H9 (cell line): ENCODE data around the gene DNAJC11. TPM values are rescaled to one million over a fixed set of nuclear protein-coding genes. Genes with fewer than 3 reads are reported as not detected.

Source experiments
- DNase-seq: peaks from one replicate; pipeline ENCODE4 v3.0.0-alpha.2; 2017
- H2AFZ ChIP-seq: one replicate; pipeline ENCODE4 v1.6.1; 2013; ENCODE audit warnings: mild to moderate bottlenecking, low read length, control low read depth, moderate library complexity
- H2AK5ac ChIP-seq: 2 replicates; pipeline ENCODE4 v1.6.1; 2013; ENCODE audit warnings: low read length, control low read depth, mixed read lengths; ENCODE audit not compliant: insufficient read length
- H2BK120ac ChIP-seq: one replicate; pipeline ENCODE4 v1.6.1; 2013; ENCODE audit warnings: low read depth, mild to moderate bottlenecking, low read length, control low read depth, inconsistent platforms; ENCODE audit not compliant: poor library complexity, severe bottlenecking
- H2BK12ac ChIP-seq: 2 replicates; pipeline ENCODE4 v1.6.1; 2013; ENCODE audit warnings: low read length, control low read depth, mixed read lengths, low read depth; ENCODE audit not compliant: insufficient read length
- H2BK15ac ChIP-seq: 2 replicates; pipeline ENCODE4 v1.6.1; 2013; ENCODE audit warnings: low read depth, low read length, control low read depth
- H2BK20ac ChIP-seq: one replicate; pipeline ENCODE4 v1.6.1; 2013; ENCODE audit warnings: low read depth, mild to moderate bottlenecking, low read length, control low read depth, inconsistent platforms; ENCODE audit not compliant: poor library complexity, severe bottlenecking
- H2BK5ac ChIP-seq: 2 replicates; pipeline ENCODE4 v1.6.1; 2013; ENCODE audit warnings: low read length, control low read depth, mixed read lengths; ENCODE audit not compliant: insufficient read length
- H3K14ac ChIP-seq: 2 replicates; pipeline ENCODE4 v1.6.1; 2013; ENCODE audit warnings: low read length, control low read depth; ENCODE audit not compliant: insufficient read depth
- H3K18ac ChIP-seq: 2 replicates; pipeline ENCODE4 v1.6.1; 2013; ENCODE audit warnings: low read depth, mild to moderate bottlenecking, mixed read lengths, low read length, control low read depth; ENCODE audit not compliant: insufficient read length
- H3K23ac ChIP-seq: 2 replicates; pipeline ENCODE4 v1.6.1; 2013; ENCODE audit warnings: low read length, control low read depth, mixed read lengths, low read depth; ENCODE audit not compliant: insufficient read length
- H3K23me2 ChIP-seq: 2 replicates; pipeline ENCODE4 v1.6.1; 2013; ENCODE audit warnings: low read depth, mild to moderate bottlenecking, mixed read lengths, low read length, control low read depth; ENCODE audit not compliant: insufficient read length, poor library complexity, severe bottlenecking
- H3K27ac ChIP-seq: 2 replicates; pipeline ENCODE4 v1.5.1; 2013; ENCODE audit warnings: low read length, control low read depth, mixed read lengths, low read depth; ENCODE audit not compliant: insufficient read length
- H3K27me3 ChIP-seq: 2 replicates; pipeline ENCODE4 v1.6.1; 2013; ENCODE audit warnings: low read length, control low read depth, inconsistent platforms; ENCODE audit not compliant: insufficient read depth
- H3K4ac ChIP-seq: 2 replicates; pipeline ENCODE4 v1.6.1; 2013; ENCODE audit warnings: low read depth, mild to moderate bottlenecking, control low read depth, inconsistent platforms, low read length, moderate library complexity
- H3K4me1 ChIP-seq: 2 replicates; pipeline ENCODE4 v1.6.1; 2013; ENCODE audit warnings: low read length, control low read depth, inconsistent platforms; ENCODE audit not compliant: insufficient read depth
- H3K4me2 ChIP-seq: 2 replicates; pipeline ENCODE4 v1.6.1; 2013; ENCODE audit warnings: low read length, control low read depth, mixed read lengths; ENCODE audit not compliant: insufficient read length, insufficient read depth
- H3K56ac ChIP-seq: 2 replicates; pipeline ENCODE4 v1.6.1; 2013; ENCODE audit warnings: low read depth, mild to moderate bottlenecking, mixed read lengths, low read length, control low read depth; ENCODE audit not compliant: insufficient read length
- H3K79me1 ChIP-seq: 2 replicates; pipeline ENCODE4 v1.6.1; 2013; ENCODE audit warnings: low read depth, mild to moderate bottlenecking, moderate library complexity, low read length, control low read depth, inconsistent platforms; ENCODE audit not compliant: insufficient read depth, poor library complexity, severe bottlenecking
- H3K79me2 ChIP-seq: 2 replicates; pipeline ENCODE4 v1.6.1; 2013; ENCODE audit warnings: low read length, control low read depth, inconsistent platforms; ENCODE audit not compliant: insufficient read depth
- H3K9ac ChIP-seq: 2 replicates; pipeline ENCODE4 v1.6.1; 2013; ENCODE audit warnings: low read length, control low read depth, mixed read lengths; ENCODE audit not compliant: insufficient read length; ENCODE audit errors: extremely low read depth
- H3K9me3 ChIP-seq: one replicate; pipeline ENCODE4 v1.6.1; 2013; ENCODE audit warnings: low read depth, low read length, inconsistent platforms; ENCODE audit not compliant: control insufficient read depth
- H3T11ph ChIP-seq: one replicate; pipeline ENCODE4 v1.6.1; 2013; ENCODE audit warnings: mild to moderate bottlenecking, low read length, control low read depth, inconsistent platforms
- H4K20me1 ChIP-seq: one replicate; pipeline ENCODE4 v1.6.1; 2013; ENCODE audit not compliant: control insufficient read depth, insufficient read length, insufficient read depth
- H4K5ac ChIP-seq: 2 replicates; pipeline ENCODE4 v1.6.1; 2013; ENCODE audit warnings: low read depth, mild to moderate bottlenecking, mixed read lengths, low read length, control low read depth; ENCODE audit not compliant: insufficient read length
- H4K8ac ChIP-seq: replicated peaks from 2 replicates; pipeline ENCODE4 v1.6.1; 2013; ENCODE audit warnings: low read length, control low read depth, mixed read lengths, low read depth; ENCODE audit not compliant: insufficient read length
- H4K91ac ChIP-seq: 2 replicates; pipeline ENCODE4 v1.6.1; 2013; ENCODE audit warnings: low read depth, mild to moderate bottlenecking, moderate library complexity, mixed read lengths, low read length, control low read depth; ENCODE audit not compliant: insufficient read length
- H3K27ac Mint-ChIP-seq, 3 experiments: 2 replicates in 2 of 3; 3 replicates in 1 of 3; pipeline ENCODE4 v1.8.0; 2020 to 2021; ENCODE audit warnings: mixed read lengths in 3 of 3, mild to moderate bottlenecking in 1 of 3, moderate library complexity in 1 of 3
- H3K27me3 Mint-ChIP-seq: 2 replicates; pipeline ENCODE4 v1.8.0; 2021; ENCODE audit warnings: low read depth, mild to moderate bottlenecking, moderate library complexity, mixed read lengths
- H3K36me3 Mint-ChIP-seq, 3 experiments: 2 replicates in 2 of 3; 3 replicates in 1 of 3; pipeline ENCODE4 v1.8.0; 2020 to 2021; ENCODE audit warnings: low read depth in 3 of 3, mixed read lengths in 3 of 3; ENCODE audit not compliant: insufficient read depth in 1 of 3
- H3K4me1 Mint-ChIP-seq, 2 experiments: 2 replicates each; pipeline ENCODE4 v1.8.0; 2020; ENCODE audit warnings: mixed read lengths in 2 of 2
- H3K4me3 Mint-ChIP-seq, 2 experiments: 2 replicates in 1 of 2; 3 replicates in 1 of 2; pipeline ENCODE4 v1.8.0; 2020 to 2021; ENCODE audit warnings: mild to moderate bottlenecking in 2 of 2, mixed read lengths in 2 of 2, moderate library complexity in 1 of 2
- H3K9me3 Mint-ChIP-seq, 2 experiments: 2 replicates in 1 of 2; 3 replicates in 1 of 2; pipeline ENCODE4 v1.8.0; 2020; ENCODE audit warnings: mild to moderate bottlenecking in 2 of 2, mixed read lengths in 2 of 2, moderate library complexity in 1 of 2
- WGBS: extraction: QIAGEN DNeasy Blood & Tissue Kit; methylation state at CpG from one replicate; pipeline ENCODE4 v1.1.7; 2013; ENCODE audit warnings: missing lambda C conversion rate, low lambda C conversion rate, mixed read lengths; ENCODE audit not compliant: insufficient read length; ENCODE audit errors: extremely low coverage; 5-methylcytosine and 5-hydroxymethylcytosine counted together
- total RNA-seq: library from RNA; stranded (reverse); gene quantifications from 2 replicates; pipeline ENCODE4 v1.2.1, GENCODE V29; 2021
- TF ChIP-seq, protein P1 (sequence below): fragments of 200-600 bp; sonication (generic); conservative IDR thresholded peaks from 3 replicates; pipeline ENCODE4 v1.8.0; 2021; ENCODE audit warnings: antibody characterized with exemption, mild to moderate bottlenecking

The DNAJC11 gene
- total RNA-seq, 1 experiment from 2014 or later, result 88.5 TPM

- no peak overlapping the region for H3K4ac ChIP-seq
These were observed 29.3 kb upstream of the DNAJC11 start for GRCh38 chr1:6730880-6731279.

More at GRCh38 chr1:6730880-6731279, 29.3 kb upstream of the DNAJC11 start:
- H2AK5ac ChIP-seq, result no peak overlapping the region
- H3K9me3 Mint-ChIP-seq, result no peaks in the 10 kb centered on the region
- H2BK20ac ChIP-seq, result no peak overlapping the region
- no peaks in the 10 kb centered on the region for H4K20me1 ChIP-seq
- H3K23me2 ChIP-seq, result no peaks in the 10 kb centered on the region
- no peak overlapping the region for H3K27ac Mint-ChIP-seq
- no peak overlapping the region for H3K9ac ChIP-seq
- H3K36me3 Mint-ChIP-seq, result no peaks in the 10 kb centered on the region
- H3K27ac ChIP-seq, result no peak overlapping the region
- no peak overlapping the region for H3K23ac ChIP-seq
- no peak overlapping the region for H2BK5ac ChIP-seq
- no peak overlapping the region for H3K14ac ChIP-seq
- no peak overlapping the region for H4K8ac ChIP-seq
- H3K79me1 ChIP-seq, result no peaks in the 10 kb centered on the region
- TF ChIP-seq, protein P1, sequence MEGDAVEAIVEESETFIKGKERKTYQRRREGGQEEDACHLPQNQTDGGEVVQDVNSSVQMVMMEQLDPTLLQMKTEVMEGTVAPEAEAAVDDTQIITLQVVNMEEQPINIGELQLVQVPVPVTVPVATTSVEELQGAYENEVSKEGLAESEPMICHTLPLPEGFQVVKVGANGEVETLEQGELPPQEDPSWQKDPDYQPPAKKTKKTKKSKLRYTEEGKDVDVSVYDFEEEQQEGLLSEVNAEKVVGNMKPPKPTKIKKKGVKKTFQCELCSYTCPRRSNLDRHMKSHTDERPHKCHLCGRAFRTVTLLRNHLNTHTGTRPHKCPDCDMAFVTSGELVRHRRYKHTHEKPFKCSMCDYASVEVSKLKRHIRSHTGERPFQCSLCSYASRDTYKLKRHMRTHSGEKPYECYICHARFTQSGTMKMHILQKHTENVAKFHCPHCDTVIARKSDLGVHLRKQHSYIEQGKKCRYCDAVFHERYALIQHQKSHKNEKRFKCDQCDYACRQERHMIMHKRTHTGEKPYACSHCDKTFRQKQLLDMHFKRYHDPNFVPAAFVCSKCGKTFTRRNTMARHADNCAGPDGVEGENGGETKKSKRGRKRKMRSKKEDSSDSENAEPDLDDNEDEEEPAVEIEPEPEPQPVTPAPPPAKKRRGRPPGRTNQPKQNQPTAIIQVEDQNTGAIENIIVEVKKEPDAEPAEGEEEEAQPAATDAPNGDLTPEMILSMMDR, result no peak
- H3K27me3 ChIP-seq, result no peaks in the 10 kb centered on the region
- no CpG with 5 or more reads among the region's 6 CpGs for WGBS
- H4K5ac ChIP-seq, result no peak overlapping the region
- H2BK15ac ChIP-seq, result no peak overlapping the region
- H4K91ac ChIP-seq, result no peak overlapping the region
- DNase-seq, result no peak
- H3K9me3 ChIP-seq, result no peaks in the 10 kb centered on the region
- H3K4me3 Mint-ChIP-seq, result no peak overlapping the region
- no peak overlapping the region for H2BK120ac ChIP-seq
- no peak overlapping the region for H3K56ac ChIP-seq
- H2AFZ ChIP-seq, result no peak overlapping the region
- no peak overlapping the region for H2BK12ac ChIP-seq
- H3K27me3 Mint-ChIP-seq, result peaks cover 20% of the 10 kb centered on the region
- peaks cover 15 to 18% of the 10 kb centered on the region in 2 experiments for H3K4me1 Mint-ChIP-seq
- H3K4me1 ChIP-seq, result 0 out of 2 replicates have a peak, but pooled peaks cover 3% of the 10 kb centered on the region
- no peak overlapping the region for H3K4me2 ChIP-seq
- no peaks in the 10 kb centered on the region for H3K79me2 ChIP-seq
- H3K18ac ChIP-seq, result no peak overlapping the region
- H3T11ph ChIP-seq, result no peak overlapping the region
